Activated T-helper 2 cell treated with anti-CD3 and anti-CD28 coated beads, Interferon-gamma antibody, Interleukin-2, Interleukin-4, amounts not matched to agents 10 μg/mL and 5 μg/mL and 100 μg/mL, durations not matched to agents 14 hours and 24 hours and 36 hours (primary cell): Measurements from ENCODE around the gene ADI1. TPM values are rescaled to one million over a fixed set of nuclear protein-coding genes. Genes with fewer than 3 reads are reported as not detected.
"Not testable (repeated sequence)": the region's sequence is repeated elsewhere in the genome, so short reads cannot be mapped to it uniquely, and the experiment has no call there.

ENCODE experiments used
- DNase-seq: peaks from one replicate; pipeline ENCODE4 v3.0.0; 2021; ENCODE audit warnings: low spot score
- H3K27ac Mint-ChIP-seq: one replicate; pipeline ENCODE4 v1.8.0; 2021; ENCODE audit warnings: mixed read lengths
- H3K27me3 Mint-ChIP-seq: one replicate; pipeline ENCODE4 v1.8.0; 2021; ENCODE audit warnings: low read depth, mixed read lengths
- H3K36me3 Mint-ChIP-seq: one replicate; pipeline ENCODE4 v1.8.0; 2021; ENCODE audit warnings: low read depth, mixed read lengths
- H3K4me1 Mint-ChIP-seq: one replicate; pipeline ENCODE4 v1.8.0; 2021; ENCODE audit warnings: low read depth, mixed read lengths
- H3K4me3 Mint-ChIP-seq: one replicate; pipeline ENCODE4 v1.8.0; 2021; ENCODE audit warnings: low read depth, mild to moderate bottlenecking, moderate library complexity, mixed read lengths
- H3K9me3 Mint-ChIP-seq: one replicate; pipeline ENCODE4 v1.8.0; 2021; ENCODE audit warnings: mixed read lengths
- intact Hi-C: fragments of 100-400 bp; cut with micrococcal nuclease; formaldehyde crosslinking; loops from one replicate; pipeline ENCODE4 v1.15.1; 2023
- total RNA-seq: library from RNA; stranded (reverse); gene quantifications from 2 replicates; pipeline ENCODE4 v1.2.3, GENCODE V29; 2022

Gene ADI1
- total RNA-seq, 1 donor from 2014 or later = 39.8 TPM

GRCh38 chr2:3460156-3460555 is 59.2 kb downstream of the ADI1 start:
- peaks cover 5% of the 10 kb centered on the region for H3K4me1 Mint-ChIP-seq
- no peak overlapping the region for H3K4me3 Mint-ChIP-seq
- DNase-seq = no peak
- no peaks in the 10 kb centered on the region for H3K9me3 Mint-ChIP-seq
- H3K27ac Mint-ChIP-seq = no peak overlapping the region
- intact Hi-C loops = no loop called here
- no peaks in the 10 kb centered on the region for H3K27me3 Mint-ChIP-seq
- H3K36me3 Mint-ChIP-seq = peaks cover 24% of the 10 kb centered on the region

- H3K4me1 Mint-ChIP-seq = peaks cover 5% of the 10 kb centered on the region
- no peaks in the 10 kb centered on the region for H3K9me3 Mint-ChIP-seq
- H3K27ac Mint-ChIP-seq = no peak overlapping the region
- intact Hi-C loops = no loop called here
- no peak overlapping the region for H3K4me3 Mint-ChIP-seq
- H3K36me3 Mint-ChIP-seq = peaks cover 24% of the 10 kb centered on the region
- no peak for DNase-seq
- no peaks in the 10 kb centered on the region for H3K27me3 Mint-ChIP-seq
Measured at GRCh38 chr2:3459185-3460015, 59.9 kb downstream of the ADI1 start.

- no peak for DNase-seq
- no peaks in the 10 kb centered on the region for H3K9me3 Mint-ChIP-seq
- intact Hi-C loops = no loop called here
Measured at GRCh38 chr2:3458396-3459184, 60.7 kb downstream of the ADI1 start.

GRCh38 chr2:3457524-3458395 is 61.6 kb downstream of the ADI1 start:
- no peak for DNase-seq
- intact Hi-C loops = no loop called here

More at GRCh38 chr2:3458396-3459184, 60.7 kb downstream of the ADI1 start:
- Mint-ChIP-seq H3K27ac (no peak overlapping the region), H3K36me3 (peaks cover 24% of the 10 kb centered on the region), H3K4me3 (no peak overlapping the region), H3K27me3 (no peaks in the 10 kb centered on the region), H3K4me1 (peaks cover 5% of the 10 kb centered on the region)

GRCh38 chr2:3456125-3456524 is 63.2 kb downstream of the ADI1 start:
- H3K4me1 Mint-ChIP-seq = no peaks in the 10 kb centered on the region
- no peak for DNase-seq
- H3K27me3 Mint-ChIP-seq = no peaks in the 10 kb centered on the region
- H3K4me3 Mint-ChIP-seq = no peak overlapping the region
- peaks cover 23% of the 10 kb centered on the region for H3K36me3 Mint-ChIP-seq
- H3K9me3 Mint-ChIP-seq = no peaks in the 10 kb centered on the region
- intact Hi-C loops = no loop called here
- H3K27ac Mint-ChIP-seq = no peak overlapping the region

More at GRCh38 chr2:3457524-3458395, 61.6 kb downstream of the ADI1 start:
- Mint-ChIP-seq H3K4me1 (peaks cover 5% of the 10 kb centered on the region), H3K27ac (no peak overlapping the region), H3K27me3 (no peaks in the 10 kb centered on the region), H3K9me3 (no peaks in the 10 kb centered on the region), H3K36me3 (peaks cover 22% of the 10 kb centered on the region), H3K4me3 (no peak overlapping the region)

- Mint-ChIP-seq H3K27ac (no peak overlapping the region), H3K4me3 (no peak overlapping the region), H3K9me3 (no peaks in the 10 kb centered on the region), H3K27me3 (no peaks in the 10 kb centered on the region), H3K36me3 (peaks cover 24% of the 10 kb centered on the region), H3K4me1 (no peaks in the 10 kb centered on the region)
- DNase-seq = no peak
- intact Hi-C loops = no loop called here
Measured at GRCh38 chr2:3454802-3455201, 64.5 kb downstream of the ADI1 start.

- intact Hi-C loops, H3K4me3 Mint-ChIP-seq, H3K27ac Mint-ChIP-seq, H3K27me3 Mint-ChIP-seq, DNase-seq, H3K9me3 Mint-ChIP-seq, H3K4me1 Mint-ChIP-seq: not testable (repeated sequence)
- H3K36me3 Mint-ChIP-seq = peaks cover 24% of the 10 kb centered on the region
Measured at GRCh38 chr2:3454005-3454404, 65.3 kb downstream of the ADI1 start.

GRCh38 chr2:3453190-3453999 is 65.9 kb downstream of the ADI1 start:
- Mint-ChIP-seq H3K36me3 (peaks cover 22% of the 10 kb centered on the region), H3K4me1 (no peaks in the 10 kb centered on the region), H3K27me3 (no peaks in the 10 kb centered on the region), H3K9me3 (no peaks in the 10 kb centered on the region), H3K27ac (no peak overlapping the region), H3K4me3 (no peak overlapping the region)
- intact Hi-C loops = no loop called here
- no peak for DNase-seq

GRCh38 chr2:3451926-3452671 is 67.2 kb downstream of the ADI1 start:
- Mint-ChIP-seq H3K4me1 (no peaks in the 10 kb centered on the region), H3K27me3 (no peaks in the 10 kb centered on the region), H3K36me3 (peaks cover 24% of the 10 kb centered on the region), H3K4me3 (no peak overlapping the region), H3K9me3 (no peaks in the 10 kb centered on the region), H3K27ac (no peak overlapping the region)
- DNase-seq = no peak
- intact Hi-C loops = no loop called here

GRCh38 chr2:3451169-3451568 is 68.2 kb downstream of the ADI1 start:
- no peaks in the 10 kb centered on the region for H3K9me3 Mint-ChIP-seq
- intact Hi-C loops = no loop called here
- H3K4me3 Mint-ChIP-seq = no peak overlapping the region
- H3K4me1 Mint-ChIP-seq = no peaks in the 10 kb centered on the region
- H3K27me3 Mint-ChIP-seq = no peaks in the 10 kb centered on the region
- H3K27ac Mint-ChIP-seq = no peak overlapping the region
- H3K36me3 Mint-ChIP-seq = peaks cover 26% of the 10 kb centered on the region
- DNase-seq = no peak

GRCh38 chr2:3450385-3451010 is 68.8 kb downstream of the ADI1 start:
- no peaks in the 10 kb centered on the region for H3K9me3 Mint-ChIP-seq
- DNase-seq = no peak
- no peaks in the 10 kb centered on the region for H3K4me1 Mint-ChIP-seq
- H3K27me3 Mint-ChIP-seq = no peaks in the 10 kb centered on the region
- intact Hi-C loops = no loop called here
- no peak overlapping the region for H3K27ac Mint-ChIP-seq
- no peak overlapping the region for H3K4me3 Mint-ChIP-seq
- peaks cover 22% of the 10 kb centered on the region for H3K36me3 Mint-ChIP-seq
